ENCODE measurements around the gene OSBP2.

OSBP2 gene

GRCh38 chr22:30821381-30821780 lies 126.7 kb downstream of the OSBP2 start:
- no peak for DNase-seq

- no peak for DNase-seq
Measured at GRCh38 chr22:30821863-30822215, 127.2 kb downstream of the OSBP2 start.

- no peak for DNase-seq
Measured at GRCh38 chr22:30822216-30823014, 127.7 kb downstream of the OSBP2 start.

- no peak for DNase-seq
Measured at GRCh38 chr22:30823015-30823370, 128.3 kb downstream of the OSBP2 start.

GRCh38 chr22:30824096-30824495 lies 129.4 kb downstream of the OSBP2 start:
- DNase-seq, result no peak

GRCh38 chr22:30824711-30825110 lies 130.0 kb downstream of the OSBP2 start:
- DNase-seq, result no peak

- DNase-seq, result no peak
Measured at GRCh38 chr22:30825711-30826505, 131.2 kb downstream of the OSBP2 start.

- no peak for DNase-seq
Measured at GRCh38 chr22:30826670-30827355, 132.1 kb downstream of the OSBP2 start.

- DNase-seq, result no peak
Measured at GRCh38 chr22:30827646-30828045, 133.0 kb downstream of the OSBP2 start.

- no peak for DNase-seq
Measured at GRCh38 chr22:30828187-30829155, 133.8 kb downstream of the OSBP2 start.

GRCh38 chr22:30829901-30830550 lies 135.4 kb downstream of the OSBP2 start:
- DNase-seq, result no peak

GRCh38 chr22:30830907-30831306 lies 136.2 kb downstream of the OSBP2 start:
- no peak for DNase-seq

GRCh38 chr22:30832407-30832987 lies 137.8 kb downstream of the OSBP2 start:
- DNase-seq, result no peak

GRCh38 chr22:30833322-30833721 lies 138.6 kb downstream of the OSBP2 start:
- no peak for DNase-seq

GRCh38 chr22:30837531-30837930 lies 142.9 kb downstream of the OSBP2 start:
- no peak for DNase-seq

- DNase-seq, result no peak
Measured at GRCh38 chr22:30838111-30838510, 143.4 kb downstream of the OSBP2 start.

GRCh38 chr22:30841273-30841672 lies 146.6 kb downstream of the OSBP2 start:
- DNase-seq, result no peak

GRCh38 chr22:30843245-30843644 lies 148.6 kb downstream of the OSBP2 start:
- no peak for DNase-seq

- DNase-seq, result no peak
Measured at GRCh38 chr22:30847583-30847982, 152.9 kb downstream of the OSBP2 start.

- DNase-seq, result no peak
Measured at GRCh38 chr22:30855266-30855665, 160.6 kb downstream of the OSBP2 start.

- no peak for DNase-seq
Measured at GRCh38 chr22:30855677-30856518, 161.2 kb downstream of the OSBP2 start.
